H9 (cell line): Measurements from ENCODE around the gene ADRA2A. TPM values are rescaled to one million over a fixed set of nuclear protein-coding genes. Genes with fewer than 3 reads are reported as not detected.
A peak's percentile ranks its signal among the peaks of the same experiment; 100 is the strongest.

Source experiments
- DNase-seq: peaks from one replicate; pipeline ENCODE4 v3.0.0-alpha.2; 2017
- H2AFZ ChIP-seq: one replicate; pipeline ENCODE4 v1.6.1; 2013; ENCODE audit warnings: mild to moderate bottlenecking, low read length, control low read depth, moderate library complexity
- H2AK5ac ChIP-seq: 2 replicates; pipeline ENCODE4 v1.6.1; 2013; ENCODE audit warnings: low read length, control low read depth, mixed read lengths; ENCODE audit not compliant: insufficient read length
- H2BK120ac ChIP-seq: one replicate; pipeline ENCODE4 v1.6.1; 2013; ENCODE audit warnings: low read depth, mild to moderate bottlenecking, low read length, control low read depth, inconsistent platforms; ENCODE audit not compliant: poor library complexity, severe bottlenecking
- H2BK12ac ChIP-seq: 2 replicates; pipeline ENCODE4 v1.6.1; 2013; ENCODE audit warnings: low read length, control low read depth, mixed read lengths, low read depth; ENCODE audit not compliant: insufficient read length
- H2BK15ac ChIP-seq: 2 replicates; pipeline ENCODE4 v1.6.1; 2013; ENCODE audit warnings: low read depth, low read length, control low read depth
- H2BK20ac ChIP-seq: one replicate; pipeline ENCODE4 v1.6.1; 2013; ENCODE audit warnings: low read depth, mild to moderate bottlenecking, low read length, control low read depth, inconsistent platforms; ENCODE audit not compliant: poor library complexity, severe bottlenecking
- H2BK5ac ChIP-seq: 2 replicates; pipeline ENCODE4 v1.6.1; 2013; ENCODE audit warnings: low read length, control low read depth, mixed read lengths; ENCODE audit not compliant: insufficient read length
- H3K14ac ChIP-seq: 2 replicates; pipeline ENCODE4 v1.6.1; 2013; ENCODE audit warnings: low read length, control low read depth; ENCODE audit not compliant: insufficient read depth
- H3K18ac ChIP-seq: 2 replicates; pipeline ENCODE4 v1.6.1; 2013; ENCODE audit warnings: low read depth, mild to moderate bottlenecking, mixed read lengths, low read length, control low read depth; ENCODE audit not compliant: insufficient read length
- H3K23ac ChIP-seq: 2 replicates; pipeline ENCODE4 v1.6.1; 2013; ENCODE audit warnings: low read length, control low read depth, mixed read lengths, low read depth; ENCODE audit not compliant: insufficient read length
- H3K23me2 ChIP-seq: 2 replicates; pipeline ENCODE4 v1.6.1; 2013; ENCODE audit warnings: low read depth, mild to moderate bottlenecking, mixed read lengths, low read length, control low read depth; ENCODE audit not compliant: insufficient read length, poor library complexity, severe bottlenecking
- H3K27ac ChIP-seq: 2 replicates; pipeline ENCODE4 v1.5.1; 2013; ENCODE audit warnings: low read length, control low read depth, mixed read lengths, low read depth; ENCODE audit not compliant: insufficient read length
- H3K27me3 ChIP-seq: 2 replicates; pipeline ENCODE4 v1.6.1; 2013; ENCODE audit warnings: low read length, control low read depth, inconsistent platforms; ENCODE audit not compliant: insufficient read depth
- H3K4ac ChIP-seq: 2 replicates; pipeline ENCODE4 v1.6.1; 2013; ENCODE audit warnings: low read depth, mild to moderate bottlenecking, control low read depth, inconsistent platforms, low read length, moderate library complexity
- H3K4me1 ChIP-seq: 2 replicates; pipeline ENCODE4 v1.6.1; 2013; ENCODE audit warnings: low read length, control low read depth, inconsistent platforms; ENCODE audit not compliant: insufficient read depth
- H3K4me2 ChIP-seq: 2 replicates; pipeline ENCODE4 v1.6.1; 2013; ENCODE audit warnings: low read length, control low read depth, mixed read lengths; ENCODE audit not compliant: insufficient read length, insufficient read depth
- H3K56ac ChIP-seq: 2 replicates; pipeline ENCODE4 v1.6.1; 2013; ENCODE audit warnings: low read depth, mild to moderate bottlenecking, mixed read lengths, low read length, control low read depth; ENCODE audit not compliant: insufficient read length
- H3K79me1 ChIP-seq: 2 replicates; pipeline ENCODE4 v1.6.1; 2013; ENCODE audit warnings: low read depth, mild to moderate bottlenecking, moderate library complexity, low read length, control low read depth, inconsistent platforms; ENCODE audit not compliant: insufficient read depth, poor library complexity, severe bottlenecking
- H3K79me2 ChIP-seq: 2 replicates; pipeline ENCODE4 v1.6.1; 2013; ENCODE audit warnings: low read length, control low read depth, inconsistent platforms; ENCODE audit not compliant: insufficient read depth
- H3K9ac ChIP-seq: 2 replicates; pipeline ENCODE4 v1.6.1; 2013; ENCODE audit warnings: low read length, control low read depth, mixed read lengths; ENCODE audit not compliant: insufficient read length; ENCODE audit errors: extremely low read depth
- H3K9me3 ChIP-seq: one replicate; pipeline ENCODE4 v1.6.1; 2013; ENCODE audit warnings: low read depth, low read length, inconsistent platforms; ENCODE audit not compliant: control insufficient read depth
- H3T11ph ChIP-seq: one replicate; pipeline ENCODE4 v1.6.1; 2013; ENCODE audit warnings: mild to moderate bottlenecking, low read length, control low read depth, inconsistent platforms
- H4K20me1 ChIP-seq: one replicate; pipeline ENCODE4 v1.6.1; 2013; ENCODE audit not compliant: control insufficient read depth, insufficient read length, insufficient read depth
- H4K5ac ChIP-seq: 2 replicates; pipeline ENCODE4 v1.6.1; 2013; ENCODE audit warnings: low read depth, mild to moderate bottlenecking, mixed read lengths, low read length, control low read depth; ENCODE audit not compliant: insufficient read length
- H4K8ac ChIP-seq: replicated peaks from 2 replicates; pipeline ENCODE4 v1.6.1; 2013; ENCODE audit warnings: low read length, control low read depth, mixed read lengths, low read depth; ENCODE audit not compliant: insufficient read length
- H4K91ac ChIP-seq: 2 replicates; pipeline ENCODE4 v1.6.1; 2013; ENCODE audit warnings: low read depth, mild to moderate bottlenecking, moderate library complexity, mixed read lengths, low read length, control low read depth; ENCODE audit not compliant: insufficient read length
- H3K27ac Mint-ChIP-seq, 3 experiments: 2 replicates in 2 of 3; 3 replicates in 1 of 3; pipeline ENCODE4 v1.8.0; 2020 to 2021; ENCODE audit warnings: mixed read lengths in 3 of 3, mild to moderate bottlenecking in 1 of 3, moderate library complexity in 1 of 3
- H3K27me3 Mint-ChIP-seq: 2 replicates; pipeline ENCODE4 v1.8.0; 2021; ENCODE audit warnings: low read depth, mild to moderate bottlenecking, moderate library complexity, mixed read lengths
- H3K36me3 Mint-ChIP-seq, 3 experiments: 2 replicates in 2 of 3; 3 replicates in 1 of 3; pipeline ENCODE4 v1.8.0; 2020 to 2021; ENCODE audit warnings: low read depth in 3 of 3, mixed read lengths in 3 of 3; ENCODE audit not compliant: insufficient read depth in 1 of 3
- H3K4me1 Mint-ChIP-seq, 2 experiments: 2 replicates each; pipeline ENCODE4 v1.8.0; 2020; ENCODE audit warnings: mixed read lengths in 2 of 2
- H3K4me3 Mint-ChIP-seq, 2 experiments: 2 replicates in 1 of 2; 3 replicates in 1 of 2; pipeline ENCODE4 v1.8.0; 2020 to 2021; ENCODE audit warnings: mild to moderate bottlenecking in 2 of 2, mixed read lengths in 2 of 2, moderate library complexity in 1 of 2
- H3K9me3 Mint-ChIP-seq, 2 experiments: 2 replicates in 1 of 2; 3 replicates in 1 of 2; pipeline ENCODE4 v1.8.0; 2020; ENCODE audit warnings: mild to moderate bottlenecking in 2 of 2, mixed read lengths in 2 of 2, moderate library complexity in 1 of 2
- WGBS: extraction: QIAGEN DNeasy Blood & Tissue Kit; methylation state at CpG from one replicate; pipeline ENCODE4 v1.1.7; 2013; ENCODE audit warnings: missing lambda C conversion rate, low lambda C conversion rate, mixed read lengths; ENCODE audit not compliant: insufficient read length; ENCODE audit errors: extremely low coverage; 5-methylcytosine and 5-hydroxymethylcytosine counted together
- total RNA-seq: library from RNA; stranded (reverse); gene quantifications from 2 replicates; pipeline ENCODE4 v1.2.1, GENCODE V29; 2021
- TF ChIP-seq, protein P1 (sequence below): fragments of 200-600 bp; sonication (generic); conservative IDR thresholded peaks from 3 replicates; pipeline ENCODE4 v1.8.0; 2021; ENCODE audit warnings: antibody characterized with exemption, mild to moderate bottlenecking

Gene ADRA2A
- total RNA-seq, 1 experiment from 2014 or later, result 1.4 TPM

DNA sequence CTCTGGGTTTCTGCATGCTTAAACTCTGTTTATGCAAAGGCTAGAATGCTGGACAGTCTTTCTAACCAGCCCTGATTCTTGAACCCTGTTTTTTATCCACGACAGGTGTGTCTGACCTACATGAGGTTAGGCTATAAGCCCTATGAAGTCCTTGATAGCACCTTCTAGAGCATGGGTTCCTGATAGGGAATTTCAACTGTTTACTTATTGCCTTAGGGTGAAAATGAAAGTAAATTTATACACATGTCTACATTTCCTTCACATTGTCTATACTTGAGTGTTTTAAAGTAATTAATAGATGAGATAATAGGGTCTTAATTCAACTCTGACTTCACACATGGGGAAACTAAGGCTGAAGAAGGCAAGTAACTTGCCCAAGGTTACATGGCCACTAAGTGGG is 35.5 kb downstream of the ADRA2A start:
- Histone ChIP-seq H3T11ph (no peak overlapping the region), H2AK5ac (no peak overlapping the region), H3K14ac (no peak overlapping the region)

More for the DNA sequence above, 35.5 kb downstream of the ADRA2A start:
- Mint-ChIP-seq H3K27me3 (peaks cover 9% of the 10 kb centered on the region), H3K4me3 (no peak overlapping the region), H3K4me1 (peaks cover 3% of the 10 kb centered on the region in 2 experiments), H3K9me3 (no peaks in the 10 kb centered on the region), H3K36me3 (no peaks in the 10 kb centered on the region), H3K27ac (no peak overlapping the region; a peak in 1 of 7 replicates)
- Histone ChIP-seq H3K9me3 (no peaks in the 10 kb centered on the region), H3K4me1 (no peaks in the 10 kb centered on the region), H3K79me1 (no peaks in the 10 kb centered on the region), H2BK20ac (no peak overlapping the region), H3K27ac (no peak overlapping the region), H3K4me2 (no peak overlapping the region), H3K79me2 (no peaks in the 10 kb centered on the region), H4K5ac (no peak overlapping the region), H3K18ac (no peak overlapping the region), H3K56ac (no peak overlapping the region), H4K91ac (no peak overlapping the region), H4K20me1 (no peaks in the 10 kb centered on the region), H2AFZ (no peak overlapping the region), H3K9ac (no peak overlapping the region), H3K27me3 (no peaks in the 10 kb centered on the region), H2BK15ac (no peak overlapping the region), H3K4ac (no peak overlapping the region), H3K23ac (no peak overlapping the region), H4K8ac (peak overlapping the region; percentile 95), H2BK5ac (no peak overlapping the region), H2BK120ac (no peak overlapping the region), H2BK12ac (no peak overlapping the region), H3K23me2 (no peaks in the 10 kb centered on the region)
- no peak for DNase-seq
- TF ChIP-seq, protein P1, sequence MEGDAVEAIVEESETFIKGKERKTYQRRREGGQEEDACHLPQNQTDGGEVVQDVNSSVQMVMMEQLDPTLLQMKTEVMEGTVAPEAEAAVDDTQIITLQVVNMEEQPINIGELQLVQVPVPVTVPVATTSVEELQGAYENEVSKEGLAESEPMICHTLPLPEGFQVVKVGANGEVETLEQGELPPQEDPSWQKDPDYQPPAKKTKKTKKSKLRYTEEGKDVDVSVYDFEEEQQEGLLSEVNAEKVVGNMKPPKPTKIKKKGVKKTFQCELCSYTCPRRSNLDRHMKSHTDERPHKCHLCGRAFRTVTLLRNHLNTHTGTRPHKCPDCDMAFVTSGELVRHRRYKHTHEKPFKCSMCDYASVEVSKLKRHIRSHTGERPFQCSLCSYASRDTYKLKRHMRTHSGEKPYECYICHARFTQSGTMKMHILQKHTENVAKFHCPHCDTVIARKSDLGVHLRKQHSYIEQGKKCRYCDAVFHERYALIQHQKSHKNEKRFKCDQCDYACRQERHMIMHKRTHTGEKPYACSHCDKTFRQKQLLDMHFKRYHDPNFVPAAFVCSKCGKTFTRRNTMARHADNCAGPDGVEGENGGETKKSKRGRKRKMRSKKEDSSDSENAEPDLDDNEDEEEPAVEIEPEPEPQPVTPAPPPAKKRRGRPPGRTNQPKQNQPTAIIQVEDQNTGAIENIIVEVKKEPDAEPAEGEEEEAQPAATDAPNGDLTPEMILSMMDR, result no peak
- no CpG with 5 or more reads among the region's 1 CpG for WGBS
